Measurements from ENCODE around the gene SAA1.
"Not testable (repeated sequence)": the region's sequence is repeated elsewhere in the genome, so short reads cannot be mapped to it uniquely, and the experiment has no call there.

The SAA1 gene

DNA sequence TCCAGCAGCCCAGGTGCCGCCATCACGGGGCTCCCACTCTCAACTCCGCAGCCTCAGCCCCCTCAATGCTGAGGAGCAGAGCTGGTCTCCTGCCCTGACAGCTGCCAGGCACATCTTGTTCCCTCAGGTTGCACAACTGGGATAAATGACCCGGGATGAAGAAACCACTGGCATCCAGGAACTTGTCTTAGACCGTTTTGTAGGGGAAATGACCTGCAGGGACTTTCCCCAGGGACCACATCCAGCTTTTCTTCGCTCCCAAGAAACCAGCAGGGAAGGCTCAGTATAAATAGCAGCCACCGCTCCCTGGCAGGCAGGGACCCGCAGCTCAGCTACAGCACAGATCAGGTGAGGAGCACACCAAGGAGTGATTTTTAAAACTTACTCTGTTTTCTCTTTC is at the start of gene SAA1:
Gene SAA1, plus strand, starts transcription at position 316 of the 400 bp plus-strand sequence. CDS start 624 bp downstream, outside the sequence.
- H3K4me3 ChIP-seq (ENCODE audit: low read depth, low read length), result no peak within 1 kb of the TSS
- DNase-seq (ENCODE audit: low read depth), result peak; percentile 20

DNA sequence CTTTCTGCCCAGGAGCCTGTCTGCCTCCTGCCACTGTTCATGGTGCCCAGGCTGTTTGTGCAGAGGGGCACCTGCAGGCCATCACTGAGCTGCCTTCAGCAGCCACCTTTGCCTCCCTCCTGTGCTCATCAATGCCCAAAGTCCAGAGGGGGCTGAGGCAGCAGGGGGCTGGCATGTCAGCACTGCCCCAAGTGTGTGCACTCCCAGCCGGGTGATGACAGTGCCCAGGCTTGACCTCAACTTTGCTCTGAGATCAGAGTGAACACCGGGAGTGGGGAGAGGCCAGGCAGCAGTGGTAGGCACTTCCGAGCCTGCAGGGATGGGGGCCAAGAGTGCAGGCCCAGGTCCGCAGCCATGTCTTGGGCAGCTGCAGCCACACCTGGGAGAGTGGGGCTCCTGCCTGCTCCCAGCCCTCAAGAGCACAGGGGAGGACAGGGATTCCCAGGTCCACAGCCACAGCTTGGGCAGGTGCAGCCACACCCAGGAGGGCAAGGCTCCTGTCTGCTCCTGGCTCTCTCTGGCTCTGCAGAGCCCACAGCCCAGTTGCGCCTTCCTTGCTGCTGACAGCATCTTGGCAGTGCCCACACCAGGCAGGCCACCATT is 44.7 kb upstream of the SAA1 start:
- DNase-seq (ENCODE audit: low read depth), result no peak
- H3K4me3 ChIP-seq (ENCODE audit: low read depth, low read length), result no peak overlapping the region

- DNase-seq (ENCODE audit: low read depth), result no peak
- H3K4me3 ChIP-seq (ENCODE audit: low read depth, low read length), result no peak overlapping the region
Measured at GRCh38 chr11:18222814-18223421, 43.1 kb upstream of the SAA1 start.

GRCh38 chr11:18223591-18224387 is 42.3 kb upstream of the SAA1 start:
- H3K4me3 ChIP-seq (ENCODE audit: low read depth, low read length), result no peak overlapping the region
- no peak for DNase-seq (ENCODE audit: low read depth)

- no peak overlapping the region for H3K4me3 ChIP-seq (ENCODE audit: low read depth, low read length)
- DNase-seq (ENCODE audit: low read depth), result no peak
Measured at GRCh38 chr11:18225913-18226312, 40.2 kb upstream of the SAA1 start.

- no peak overlapping the region for H3K4me3 ChIP-seq (ENCODE audit: low read depth, low read length)
- no peak for DNase-seq (ENCODE audit: low read depth)
Measured at GRCh38 chr11:18229501-18229900, 36.6 kb upstream of the SAA1 start.

DNA sequence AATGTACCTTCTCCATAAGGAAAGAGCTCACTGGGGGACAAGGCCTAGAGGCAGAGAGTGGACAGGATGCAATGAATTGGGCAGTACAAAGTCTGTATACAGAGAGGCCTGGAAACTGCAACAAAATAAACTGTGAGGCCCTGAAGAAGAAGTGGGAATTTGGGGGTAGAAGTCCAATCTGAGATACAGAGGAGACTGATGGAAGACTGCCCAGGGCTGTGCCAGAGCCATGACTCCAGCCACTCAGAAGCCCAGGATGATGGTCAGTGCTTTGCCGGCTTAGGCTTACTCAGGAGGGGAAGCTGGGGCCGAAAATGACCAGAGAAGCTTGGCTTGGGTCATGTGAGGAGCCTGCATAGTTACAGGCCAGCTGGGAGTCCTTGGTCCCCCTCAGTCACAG is 35.2 kb upstream of the SAA1 start:
- H3K4me3 ChIP-seq (ENCODE audit: low read depth, low read length), result no peak overlapping the region
- no peak for DNase-seq (ENCODE audit: low read depth)

- no peak for DNase-seq (ENCODE audit: low read depth)
- no peak overlapping the region for H3K4me3 ChIP-seq (ENCODE audit: low read depth, low read length)
Measured at GRCh38 chr11:18233912-18234311, 32.2 kb upstream of the SAA1 start.

- H3K4me3 ChIP-seq (ENCODE audit: low read depth, low read length), result no peak overlapping the region
- DNase-seq (ENCODE audit: low read depth), result no peak
Measured at GRCh38 chr11:18235394-18236334, 30.4 kb upstream of the SAA1 start.

- no peak within 1 kb of the TSS for H3K4me3 ChIP-seq (ENCODE audit: low read depth, low read length)
- DNase-seq (ENCODE audit: low read depth), result no peak
Measured at GRCh38 chr11:18236664-18237356, 29.3 kb upstream of the SAA1 start, which contains the start of gene SAA4. Gene SAA4, minus strand, starts transcription at chr11:18236802. Its CDS starts 876 bp downstream, at chr11:18235926.

DNA sequence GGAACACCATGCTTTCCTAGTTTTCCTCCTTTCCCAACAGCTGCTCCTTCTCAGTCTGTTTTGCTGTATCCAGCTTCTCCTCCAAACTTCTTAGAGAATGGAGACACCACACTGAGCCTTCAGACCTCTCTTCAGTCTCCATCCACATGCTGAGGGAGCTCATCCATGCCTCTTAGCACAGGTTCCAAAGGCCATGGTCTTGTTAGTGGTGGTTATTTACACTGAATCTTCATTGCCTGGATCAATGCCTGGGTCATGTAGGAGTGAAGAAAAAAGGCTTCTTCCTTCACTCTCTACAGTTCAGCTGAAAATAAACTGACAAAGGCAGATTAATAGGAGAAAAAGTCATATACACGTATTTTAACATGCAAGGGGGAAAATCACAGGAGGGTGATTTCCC is 26.4 kb upstream of the SAA1 start:
- no peak for DNase-seq (ENCODE audit: low read depth)
- H3K4me3 ChIP-seq (ENCODE audit: low read depth, low read length), result no peak overlapping the region

- DNase-seq (ENCODE audit: low read depth), result peak; percentile 25
- H3K4me3 ChIP-seq (ENCODE audit: low read depth, low read length), result no peak overlapping the region
Measured at GRCh38 chr11:18243783-18244362, 22.2 kb upstream of the SAA1 start.

GRCh38 chr11:18245396-18245795 is 20.7 kb upstream of the SAA1 start:
- no peak for DNase-seq (ENCODE audit: low read depth)
- no peak overlapping the region for H3K4me3 ChIP-seq (ENCODE audit: low read depth, low read length)

DNA sequence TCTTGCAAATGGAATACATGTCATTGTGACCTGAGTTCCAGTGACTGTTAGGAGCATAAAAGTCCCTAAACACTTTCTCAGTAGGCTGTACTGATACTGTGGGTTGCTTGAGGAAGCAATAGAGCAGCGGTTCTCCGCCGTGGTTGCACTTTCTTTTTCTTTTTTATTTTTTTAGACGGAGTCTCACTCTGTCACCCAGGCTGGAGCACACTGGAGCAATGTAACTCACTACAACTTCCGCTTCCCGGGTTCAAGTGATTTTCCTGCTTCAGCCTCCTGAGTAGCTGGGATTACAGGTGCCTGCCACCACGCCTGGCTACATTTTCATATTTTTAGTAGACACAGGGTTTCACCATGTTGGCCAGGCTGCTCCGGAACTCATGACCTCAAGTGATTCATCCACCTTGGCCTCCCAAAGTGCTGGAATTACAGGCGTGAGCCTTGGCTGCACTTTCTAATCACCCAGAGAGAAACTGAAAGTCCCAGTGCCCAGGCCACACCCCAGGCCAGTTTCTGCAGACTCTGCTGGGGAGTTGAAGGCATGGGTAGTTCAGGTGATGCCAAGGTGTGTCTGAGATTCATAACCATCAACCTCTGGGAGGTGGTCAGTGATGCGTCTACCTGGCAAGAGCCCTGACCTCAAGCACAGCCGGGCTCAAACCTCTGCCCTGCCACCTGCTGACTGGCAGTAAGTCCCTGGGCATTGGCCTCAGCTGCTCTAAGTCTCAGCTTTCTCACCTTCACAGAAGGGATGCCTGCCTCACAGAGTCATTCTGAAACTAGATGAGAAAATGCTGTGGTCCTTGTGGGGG is 19.5 kb upstream of the SAA1 start:
- DNase-seq (ENCODE audit: low read depth); H3K4me3 ChIP-seq (ENCODE audit: low read depth, low read length): not testable (repeated sequence)

DNA sequence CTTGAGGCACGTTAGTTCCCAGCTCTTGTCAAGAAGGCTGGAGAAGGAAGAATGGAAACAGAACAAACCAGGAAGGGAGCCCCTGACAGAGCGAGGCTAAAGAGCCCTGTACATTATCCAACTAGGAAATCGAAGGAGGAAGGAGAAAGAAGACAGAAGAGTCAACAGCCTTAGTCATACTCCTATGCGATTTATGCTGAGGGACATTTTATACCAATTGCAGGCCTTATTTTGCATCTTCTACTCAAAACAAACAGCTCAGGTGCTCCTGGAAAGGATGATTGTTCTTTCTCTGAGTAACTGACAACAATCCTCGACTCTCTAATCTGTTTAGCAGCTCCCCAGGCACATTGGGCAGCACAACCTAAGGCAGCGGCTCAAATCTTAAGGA is 18.9 kb upstream of the SAA1 start:
- DNase-seq (ENCODE audit: low read depth); H3K4me3 ChIP-seq (ENCODE audit: low read depth, low read length): not testable (repeated sequence)

DNA sequence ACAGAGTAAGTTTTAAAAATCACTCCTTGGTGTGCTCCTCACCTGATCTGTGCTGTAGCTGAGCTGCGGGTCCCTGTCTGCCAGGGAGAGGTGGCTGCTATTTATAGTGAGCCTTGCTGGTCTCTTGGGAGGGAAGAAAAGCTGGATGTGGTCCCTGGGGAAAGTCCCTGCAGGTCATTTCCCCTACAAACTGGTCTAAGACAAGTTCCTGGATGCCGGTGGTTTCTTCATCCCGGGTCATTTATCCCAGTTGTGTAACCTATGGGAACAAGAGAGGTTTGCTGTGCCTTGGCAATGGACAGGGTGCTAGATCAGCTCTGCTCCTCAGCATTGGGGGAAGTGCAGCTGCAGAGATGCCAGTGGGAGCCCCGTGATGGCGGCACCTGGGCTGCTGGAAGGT is 17.5 kb upstream of the SAA1 start, which contains the start of gene SAA2:
Gene SAA2, minus strand, starts transcription at position 108 of the 400 bp plus-strand sequence. CDS start 657 bp downstream, outside the sequence.
- DNase-seq (ENCODE audit: low read depth), result no peak
- no peak within 1 kb of the TSS for H3K4me3 ChIP-seq (ENCODE audit: low read depth, low read length)

- H3K4me3 ChIP-seq (ENCODE audit: low read depth, low read length), result no peak overlapping the region
- no peak for DNase-seq (ENCODE audit: low read depth)
Measured at GRCh38 chr11:18253233-18253632, 12.8 kb upstream of the SAA1 start.

Data from skeletal muscle cell (primary cell).